ENCODE data around the gene IGF2BP3. TPM values are rescaled to one million over a fixed set of nuclear protein-coding genes. Genes with fewer than 3 reads are reported as not detected.

IGF2BP3 gene
- total RNA-seq, 2 experiments from 2014 or later: 0.04 to 0.67 TPM

DNA sequence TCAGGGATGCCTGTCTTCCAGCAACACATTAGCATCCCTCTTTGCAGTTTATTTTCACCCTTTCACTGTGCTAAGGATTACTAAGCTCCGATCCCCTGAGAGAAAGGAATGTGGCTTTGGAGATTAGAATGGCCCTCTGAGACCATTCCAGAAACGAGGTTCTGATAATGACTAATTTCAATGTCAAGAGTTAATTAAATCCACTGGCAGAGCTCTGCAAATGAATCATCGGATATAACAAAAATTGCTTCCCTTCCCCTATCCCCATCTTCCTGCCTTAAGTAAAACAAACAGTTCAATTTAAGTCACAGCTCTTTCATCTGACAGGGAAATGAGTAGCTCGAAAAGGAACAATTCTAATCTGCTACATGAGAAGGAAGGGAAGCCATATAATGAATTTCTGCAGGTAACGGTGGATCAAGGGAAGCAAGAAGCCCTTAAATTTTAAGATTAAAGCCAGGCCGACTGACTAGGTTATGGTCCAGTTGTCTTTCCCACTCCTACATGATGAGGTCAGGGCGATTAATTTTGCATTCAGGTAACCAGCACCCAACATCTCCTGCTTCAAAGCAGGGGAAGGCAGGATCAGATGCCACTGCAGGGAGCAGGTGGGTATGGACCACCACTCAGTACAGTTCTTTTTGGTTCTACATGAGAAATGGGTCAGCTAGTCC is 120.7 kb downstream of the IGF2BP3 start:
- CTCF ChIA-PET: no interaction called here
- POLR2A ChIA-PET: no interaction called here

DNA sequence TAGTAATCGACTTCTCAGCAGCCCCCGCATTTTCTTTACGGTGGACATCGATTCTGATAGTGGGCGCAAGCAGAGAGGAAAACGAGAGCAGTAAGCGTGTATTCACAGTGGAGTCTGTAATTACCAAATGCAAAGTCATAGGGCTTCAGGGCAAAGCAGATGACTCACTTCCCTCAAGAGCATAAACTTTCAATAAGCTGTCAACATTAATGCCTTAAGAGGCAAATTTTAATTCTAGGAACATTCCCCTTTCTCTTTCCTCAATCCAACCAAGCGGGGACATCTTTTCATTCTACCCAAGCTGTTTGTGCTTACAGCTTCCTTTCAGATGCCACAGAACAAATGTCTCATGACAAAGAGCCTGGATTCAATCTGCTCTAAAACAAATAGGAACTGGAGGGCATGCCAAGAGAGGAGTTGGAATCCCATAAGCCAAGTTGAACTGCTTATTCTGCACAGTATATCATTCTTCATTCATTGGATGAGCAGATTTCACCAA is 122.6 kb downstream of the IGF2BP3 start:
- ChIA-PET POLR2A (no interaction called here), CTCF (no interaction called here)

DNA sequence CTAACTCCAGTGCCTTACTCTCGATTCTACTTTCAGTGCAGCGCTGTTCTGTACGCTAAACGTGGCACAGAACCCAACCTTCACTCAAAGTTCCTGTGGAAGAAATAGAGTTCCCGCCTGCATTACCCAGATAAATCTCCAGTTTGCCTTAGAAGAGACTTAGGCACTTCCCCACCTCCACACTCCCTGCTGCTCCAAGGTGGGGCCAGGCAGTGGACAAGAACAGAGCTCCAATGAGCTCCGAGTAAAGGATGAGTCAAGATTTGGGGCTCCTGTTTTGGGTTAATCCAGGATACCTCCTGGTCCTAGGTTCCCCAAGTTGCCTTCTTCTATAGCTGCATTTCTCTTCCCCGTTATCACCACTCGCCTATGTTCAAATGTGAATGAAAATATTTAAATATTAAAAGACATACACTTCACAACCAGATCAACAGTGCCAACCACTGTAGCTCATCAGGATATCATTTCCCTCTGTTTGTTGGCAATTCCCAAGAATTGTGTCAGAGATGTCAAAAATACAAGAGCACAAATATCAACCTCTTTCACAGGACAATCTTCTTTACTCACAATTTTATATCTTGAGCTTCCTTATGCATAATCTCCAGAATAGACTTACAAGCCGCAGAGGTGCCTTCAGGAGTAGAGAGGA is 123.1 kb downstream of the IGF2BP3 start:
- POLR2A ChIA-PET: no interaction called here
- CTCF ChIA-PET: interaction anchor here (1.5 kb wide), 1 partner anchor 70 kb away, joined by 4 read pairs; no protein-coding TSS in a partner anchor

DNA sequence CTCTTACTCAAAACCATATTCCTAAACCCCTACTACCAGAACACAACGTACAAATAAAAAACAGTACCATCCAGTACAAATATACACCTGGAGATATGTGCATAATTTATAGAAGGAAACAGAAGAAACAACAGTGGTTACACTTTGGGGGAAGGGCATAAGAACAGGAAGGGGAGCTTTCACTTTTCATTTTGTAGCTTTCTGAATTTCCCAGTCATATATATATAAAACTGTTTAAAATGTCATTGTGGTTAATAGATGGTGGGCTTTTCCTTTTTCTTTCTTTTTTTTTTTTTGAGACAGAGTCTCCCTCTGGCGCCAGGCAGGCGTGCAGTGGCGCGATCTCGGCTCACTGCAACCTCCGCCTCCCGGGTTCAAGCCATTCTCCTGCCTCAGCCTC is 124.0 kb downstream of the IGF2BP3 start:
- POLR2A ChIA-PET: interaction anchor here (0.8 kb wide), 1 partner anchor 42 kb away, joined by 3 read pairs; no protein-coding TSS in a partner anchor
- CTCF ChIA-PET: interaction anchor here (1.5 kb wide), 1 partner anchor 69 kb away, joined by 4 read pairs; no protein-coding TSS in a partner anchor

DNA sequence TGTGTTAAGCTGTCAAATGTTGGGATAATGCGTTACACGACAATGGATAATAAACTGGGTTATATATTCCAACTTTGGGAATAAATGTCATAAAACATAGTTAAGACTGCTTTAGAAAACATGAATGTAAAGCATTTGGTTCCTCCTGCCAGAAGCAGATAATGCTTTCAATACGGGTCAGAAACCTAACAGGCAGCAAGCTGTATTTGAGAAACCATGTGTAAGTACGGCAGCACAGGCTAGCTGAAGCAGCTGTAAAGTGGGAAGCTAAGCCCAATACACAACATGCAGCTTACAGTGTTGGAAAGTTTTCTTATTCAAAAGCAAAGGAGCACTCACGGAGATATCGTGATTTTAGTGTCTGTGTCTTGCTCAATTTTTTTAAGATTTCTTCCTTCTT is 124.7 kb downstream of the IGF2BP3 start:
- ChIA-PET POLR2A (interaction anchor here (0.8 kb wide), 1 partner anchor 41 kb away, joined by 3 read pairs; no protein-coding TSS in a partner anchor), CTCF (no interaction called here)

DNA sequence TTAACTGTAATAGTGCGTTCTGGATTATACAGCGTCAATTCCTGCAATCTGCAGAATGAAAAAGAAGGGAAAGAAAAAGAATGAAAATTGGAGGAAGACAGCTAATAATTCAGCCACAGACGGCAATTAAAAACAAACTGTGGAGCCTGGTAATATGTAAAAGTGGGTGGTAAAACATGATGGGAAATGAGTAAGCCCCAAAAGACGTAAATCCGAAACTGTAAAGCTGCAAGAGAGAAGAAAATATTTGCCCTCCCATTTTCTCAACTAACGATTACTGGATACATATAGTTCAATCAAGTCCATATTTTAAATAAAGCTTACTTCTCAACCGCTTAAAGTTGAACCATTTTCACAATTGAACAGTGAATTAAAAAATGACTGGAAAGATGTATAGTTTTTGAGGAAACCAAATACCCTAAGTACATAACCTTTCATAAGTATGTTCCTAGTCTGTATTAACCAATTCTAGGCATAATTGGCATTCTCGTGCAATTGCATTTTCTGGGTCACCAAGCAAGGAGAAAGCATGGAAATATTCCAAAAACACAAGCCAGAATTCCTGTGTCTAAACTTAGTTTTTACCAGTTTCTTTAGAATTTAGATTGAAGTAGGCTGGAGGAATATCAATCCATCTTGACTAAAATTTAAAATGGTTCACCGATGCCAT is 126.3 kb downstream of the IGF2BP3 start:
- ChIA-PET POLR2A (no interaction called here), CTCF (no interaction called here)

DNA sequence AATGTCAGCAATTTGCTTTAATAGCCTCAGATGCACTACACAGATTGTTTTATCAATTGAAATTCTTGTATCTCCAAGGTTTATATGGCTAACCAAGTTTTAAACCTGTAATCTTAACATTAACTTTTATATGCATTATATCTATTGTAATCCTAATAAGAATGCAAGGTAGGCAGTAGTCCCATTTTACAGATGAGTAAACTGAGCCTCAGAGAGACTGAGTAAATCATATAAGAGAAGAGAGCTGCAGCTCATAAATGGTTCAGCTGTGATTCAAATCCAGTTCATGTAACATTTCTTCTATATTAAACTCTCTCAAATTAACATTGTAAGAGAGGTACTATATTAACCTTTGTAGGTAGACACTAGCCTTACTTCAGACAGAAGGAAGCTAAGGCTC is 127.2 kb downstream of the IGF2BP3 start:
- CTCF ChIA-PET: no interaction called here
- POLR2A ChIA-PET: no interaction called here

DNA sequence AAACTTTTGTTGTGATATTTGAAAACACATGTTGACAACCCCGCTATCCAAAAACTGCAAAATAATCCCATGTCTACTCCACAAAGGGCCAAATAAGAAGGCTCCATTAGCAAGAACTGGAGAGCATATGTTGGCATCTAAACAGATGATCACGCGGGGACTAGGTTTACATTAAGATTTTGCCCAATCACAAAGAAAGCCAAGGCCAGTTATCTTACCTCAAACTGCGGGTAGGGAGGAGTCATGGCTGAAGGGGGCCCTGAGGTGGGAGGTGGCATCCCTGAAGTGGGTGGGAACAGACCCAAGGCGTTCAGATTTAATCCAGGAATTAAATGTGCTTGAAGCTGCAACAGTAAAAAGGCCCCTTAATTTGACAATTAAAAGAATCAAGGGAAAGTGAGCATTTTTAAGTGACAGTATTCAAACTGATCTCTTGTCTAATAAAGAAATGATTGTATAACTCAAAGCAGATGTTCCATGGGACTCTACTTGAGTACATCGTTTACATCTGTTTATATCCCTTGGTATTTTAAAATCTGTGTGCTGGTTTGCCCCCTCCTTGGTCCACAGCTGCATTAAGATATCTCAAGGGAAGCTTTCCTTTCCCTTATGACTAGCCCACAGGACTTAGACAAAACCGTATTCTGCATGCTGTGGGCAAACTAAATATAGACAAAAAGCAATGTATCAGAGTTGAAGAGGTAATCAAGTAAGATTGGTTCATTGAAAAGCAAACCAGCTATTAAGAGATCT is 128.3 kb downstream of the IGF2BP3 start:
- ChIA-PET POLR2A (no interaction called here), CTCF (no interaction called here)

DNA sequence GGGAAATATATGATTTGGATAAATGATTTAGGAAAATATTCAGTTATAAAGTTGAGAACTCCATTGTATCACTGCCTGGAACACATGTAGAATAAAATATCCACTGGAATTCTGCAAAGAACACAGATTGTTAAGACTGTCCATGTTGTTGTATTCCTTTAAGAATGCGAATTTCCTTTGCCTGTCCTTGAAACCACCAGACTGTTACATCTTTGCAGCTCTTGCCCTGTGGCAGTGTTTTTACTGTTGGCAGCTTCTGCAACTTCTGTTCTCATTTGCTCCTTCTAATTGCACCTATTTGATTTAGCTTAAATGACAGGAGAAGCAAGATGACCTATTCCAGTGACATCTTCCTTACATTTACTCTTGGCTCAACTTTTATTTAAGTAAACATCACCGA is 131.4 kb downstream of the IGF2BP3 start:
- ChIA-PET POLR2A (no interaction called here), CTCF (no interaction called here)

DNA sequence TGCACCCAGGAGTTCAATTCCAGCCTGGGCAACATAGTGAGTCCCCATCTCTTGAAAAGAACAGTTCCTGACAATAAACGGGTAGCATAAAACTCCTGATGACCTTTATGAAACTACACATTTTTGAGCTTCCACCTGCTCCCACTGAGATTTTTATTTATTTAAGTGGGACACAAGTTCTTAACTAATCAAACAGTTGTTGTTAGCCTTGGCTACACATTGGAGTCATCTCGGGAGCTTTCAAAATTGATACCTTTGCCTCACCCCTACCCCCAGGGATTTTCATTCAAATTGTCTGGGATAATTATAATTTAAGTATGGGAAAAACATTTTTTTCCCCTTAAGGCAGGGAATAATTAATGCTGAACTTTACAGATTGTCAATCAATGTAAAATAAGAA is 131.9 kb downstream of the IGF2BP3 start:
- ChIA-PET CTCF (no interaction called here), POLR2A (no interaction called here)

DNA sequence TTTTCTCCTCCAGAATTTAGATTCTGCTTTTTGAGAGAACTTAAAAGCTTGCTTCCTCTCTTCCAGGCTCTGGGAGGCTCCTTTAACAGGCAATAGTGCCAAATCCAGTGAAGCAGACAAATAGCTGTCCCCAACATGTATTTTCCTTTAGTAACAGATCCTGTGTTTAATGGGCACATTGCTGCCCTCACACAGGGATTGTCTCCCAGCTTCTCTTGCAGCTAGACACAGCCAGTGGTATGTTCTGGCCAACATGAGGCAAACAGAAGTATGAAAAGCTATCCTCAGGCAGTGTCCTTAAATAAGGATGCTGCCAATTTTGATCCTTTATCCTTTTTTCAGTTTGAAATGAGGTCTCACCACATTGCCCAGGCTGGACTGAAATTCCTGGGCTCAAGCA is 132.9 kb downstream of the IGF2BP3 start:
- POLR2A ChIA-PET: no interaction called here

DNA sequence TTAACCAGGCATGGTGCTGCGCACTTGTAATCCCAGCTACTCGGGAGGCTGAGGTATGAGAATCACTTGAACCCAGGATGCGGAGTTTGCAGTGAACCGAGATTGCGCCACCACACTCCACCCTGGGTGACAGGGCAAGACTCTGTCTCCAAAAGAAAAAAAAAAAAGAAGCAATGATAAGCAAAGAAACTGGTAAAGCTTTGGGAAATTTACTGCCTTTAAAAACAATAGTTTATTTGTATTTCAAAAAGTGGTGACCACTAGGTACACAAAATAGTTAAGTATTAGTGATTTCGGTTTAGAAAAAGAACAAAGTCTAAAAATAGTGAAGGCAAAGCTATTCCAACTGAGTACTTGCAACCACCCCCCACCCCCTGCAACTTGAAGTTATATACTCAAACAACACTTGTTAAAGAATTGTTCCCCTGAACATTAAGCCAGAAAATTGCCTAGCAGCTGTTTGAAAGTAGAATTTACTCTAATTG is 133.4 kb downstream of the IGF2BP3 start:
- ChIA-PET CTCF (interaction anchor here (0.7 kb wide), 1 partner anchor 28 kb away, joined by 3 read pairs; no protein-coding TSS in a partner anchor), POLR2A (no interaction called here)

More for the DNA sequence above, 132.9 kb downstream of the IGF2BP3 start:
- CTCF ChIA-PET: interaction anchor here (0.7 kb wide), 1 partner anchor 29 kb away, joined by 3 read pairs; no protein-coding TSS in a partner anchor

DNA sequence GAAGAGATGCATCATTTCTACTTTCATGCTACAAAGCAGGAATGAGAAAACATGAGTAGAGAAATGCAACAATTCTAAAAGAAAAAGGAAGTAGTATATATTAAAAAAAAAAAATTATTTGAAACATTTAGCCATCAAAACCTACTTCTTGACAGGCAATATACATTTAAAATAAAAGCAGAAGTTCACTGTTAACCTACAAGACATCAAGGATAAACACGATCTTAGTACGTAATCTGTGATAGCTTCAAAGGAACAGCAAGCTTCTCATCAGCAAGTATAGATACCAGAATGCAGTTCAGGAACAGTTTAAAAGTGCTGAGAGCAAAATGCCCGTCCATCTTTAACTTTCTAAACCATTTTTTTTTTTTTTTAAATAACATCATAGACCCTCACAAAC is 134.2 kb downstream of the IGF2BP3 start:
- ChIA-PET CTCF (interaction anchor here (1.2 kb wide), 1 partner anchor 36 kb away, joined by 3 read pairs; no protein-coding TSS in a partner anchor), POLR2A (no interaction called here)

DNA sequence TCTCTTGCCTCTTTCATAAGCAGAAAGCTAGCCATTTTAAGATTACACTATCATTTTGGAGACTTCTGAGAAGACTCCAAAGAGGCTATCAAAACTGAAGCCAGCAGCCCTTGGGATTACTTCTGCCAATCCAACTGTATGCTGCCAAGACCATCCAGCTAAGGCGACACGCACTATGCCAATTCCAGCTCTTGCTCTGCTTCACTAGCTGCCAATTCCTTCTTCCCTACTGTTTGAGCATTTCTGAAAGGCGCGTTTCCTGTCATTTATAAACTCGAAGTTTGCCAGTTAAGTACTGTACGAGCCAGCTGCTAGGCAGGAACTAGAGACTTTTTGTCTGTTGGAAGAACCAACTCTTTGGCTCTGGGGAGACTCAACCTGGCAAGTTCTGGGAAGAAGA is 134.7 kb downstream of the IGF2BP3 start:
- CTCF ChIA-PET: interaction anchor here (1.2 kb wide), 1 partner anchor 35 kb away, joined by 3 read pairs; no protein-coding TSS in a partner anchor

DNA sequence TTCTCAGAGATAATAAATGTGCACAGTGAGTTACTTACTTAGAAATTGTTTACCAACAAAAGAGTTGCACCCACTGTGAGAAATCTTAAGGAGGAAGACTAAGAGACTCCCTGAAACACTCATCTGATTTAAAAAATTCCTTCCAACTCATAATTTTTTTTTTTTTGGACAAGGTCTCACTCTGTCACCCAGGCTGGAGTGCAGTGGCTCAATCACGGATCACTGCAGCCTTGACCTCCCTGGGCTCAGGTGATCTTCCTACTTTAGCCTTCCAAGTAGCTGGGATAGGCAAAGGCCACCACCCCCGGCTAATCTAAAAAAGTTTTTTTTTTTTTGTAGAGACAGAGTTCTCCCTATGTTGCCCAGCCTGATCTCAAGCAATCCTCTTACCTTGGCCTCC is 135.2 kb downstream of the IGF2BP3 start:
- CTCF ChIA-PET: interaction anchor here (1.2 kb wide), 1 partner anchor 35 kb away, joined by 3 read pairs; no protein-coding TSS in a partner anchor

More for the DNA sequence above, 134.7 kb downstream of the IGF2BP3 start:
- POLR2A ChIA-PET: no interaction called here

DNA sequence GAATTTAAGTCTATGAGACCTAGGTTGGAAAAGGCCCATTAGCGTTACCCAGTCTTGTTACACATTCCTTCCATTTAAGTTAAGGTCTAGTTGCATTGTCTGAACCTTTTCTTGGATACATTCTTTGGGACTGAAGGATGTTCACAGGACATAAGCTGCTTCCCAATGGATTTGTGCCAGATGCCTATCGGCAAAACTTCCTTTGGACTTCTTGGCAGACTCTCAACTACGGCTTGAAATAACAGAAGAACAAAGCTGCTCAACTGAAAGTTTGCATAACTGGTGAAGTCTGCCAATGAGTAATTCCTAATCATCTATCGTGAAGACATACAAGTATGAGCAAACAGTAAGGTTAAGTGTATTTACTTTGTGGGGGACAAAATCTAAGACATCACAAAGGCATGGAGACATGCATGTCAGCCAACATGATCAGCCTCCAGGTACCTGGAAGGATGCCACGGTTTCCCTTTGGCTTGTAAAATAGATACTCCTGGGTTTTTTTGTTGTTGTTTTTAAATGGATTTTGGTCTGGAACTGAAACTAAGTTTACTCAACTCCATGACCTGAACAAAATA is 135.7 kb downstream of the IGF2BP3 start:
- POLR2A ChIA-PET: no interaction called here
- CTCF ChIA-PET: no interaction called here

More for the DNA sequence above, 135.2 kb downstream of the IGF2BP3 start:
- POLR2A ChIA-PET: no interaction called here

DNA sequence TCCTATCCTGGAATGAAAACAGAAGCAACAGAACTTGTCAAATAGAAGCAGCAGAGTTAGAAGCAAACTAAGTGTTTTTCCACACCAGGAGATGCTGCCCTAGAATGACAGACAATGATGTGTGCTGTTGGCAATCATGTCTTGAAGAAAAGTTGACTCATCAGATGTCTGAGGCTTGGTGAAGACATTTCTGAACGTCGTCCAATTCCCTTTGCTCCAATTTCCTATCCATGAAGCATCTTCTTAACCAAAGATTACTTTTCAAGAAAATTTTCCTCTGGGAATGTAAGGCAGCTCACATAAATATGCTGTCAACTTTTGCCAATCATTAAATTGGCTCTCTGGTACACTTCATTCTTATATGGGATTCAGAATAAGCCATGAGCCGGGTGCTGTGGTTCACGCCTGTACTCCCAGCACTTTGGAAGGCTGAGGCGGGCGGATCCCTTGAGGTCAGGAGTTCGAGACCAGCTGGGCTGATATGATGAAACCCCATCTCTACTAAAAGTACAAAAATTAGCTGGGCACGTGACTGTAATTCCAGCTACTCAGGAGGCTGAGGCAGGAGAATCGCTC is 136.5 kb downstream of the IGF2BP3 start:
- ChIA-PET POLR2A (no interaction called here), CTCF (no interaction called here)

DNA sequence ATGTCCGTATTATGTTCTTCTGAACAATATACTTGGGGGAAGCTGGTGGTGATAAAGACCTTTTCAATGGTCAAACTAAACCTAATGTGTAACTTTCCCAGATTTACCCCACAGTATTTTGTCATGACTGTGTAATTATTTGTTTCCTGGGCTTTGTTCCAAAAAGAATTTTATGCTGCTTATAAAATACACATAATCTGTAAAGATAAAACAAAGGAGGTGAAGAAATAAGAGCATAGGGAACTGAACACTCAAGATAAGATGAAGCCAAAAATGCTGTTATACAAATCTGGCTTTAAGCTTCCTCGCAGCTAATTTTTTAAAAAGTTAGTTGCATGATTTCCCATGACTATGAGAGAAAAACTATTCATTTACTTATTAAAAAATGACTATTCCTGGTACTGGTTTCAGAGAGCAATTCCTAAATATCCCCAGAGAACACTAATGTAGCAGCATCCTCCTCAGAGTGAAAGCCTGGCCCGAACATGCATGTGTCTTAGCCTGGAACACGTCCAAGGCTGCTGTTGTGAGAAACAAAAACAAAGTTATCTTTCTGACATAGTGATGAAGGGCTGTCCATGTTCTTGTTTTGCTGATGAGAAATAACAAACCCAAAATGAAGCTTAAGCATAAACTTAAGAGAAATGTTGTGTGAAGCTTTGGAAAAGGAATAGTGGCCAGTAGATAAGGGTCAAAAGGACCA is 137.2 kb downstream of the IGF2BP3 start:
- CTCF ChIA-PET: interaction anchor here (0.6 kb wide), 1 partner anchor 156 kb away, joined by 4 read pairs; no protein-coding TSS in a partner anchor
- POLR2A ChIA-PET: no interaction called here
